Stimulated activated CD8-positive, alpha-beta memory T cell treated with anti-CD3 and anti-CD28 coated beads, Interleukin-12 subunit alpha, Interleukin-12 subunit beta, amount 100 ng/mL, for 24 hours (primary cell): ENCODE measurements around the gene RHOT1.

Source experiments
- DNase-seq: peaks from one replicate; pipeline ENCODE4 v3.0.0-alpha.2; 2020; ENCODE audit errors: extremely low read depth

Gene RHOT1

DNA sequence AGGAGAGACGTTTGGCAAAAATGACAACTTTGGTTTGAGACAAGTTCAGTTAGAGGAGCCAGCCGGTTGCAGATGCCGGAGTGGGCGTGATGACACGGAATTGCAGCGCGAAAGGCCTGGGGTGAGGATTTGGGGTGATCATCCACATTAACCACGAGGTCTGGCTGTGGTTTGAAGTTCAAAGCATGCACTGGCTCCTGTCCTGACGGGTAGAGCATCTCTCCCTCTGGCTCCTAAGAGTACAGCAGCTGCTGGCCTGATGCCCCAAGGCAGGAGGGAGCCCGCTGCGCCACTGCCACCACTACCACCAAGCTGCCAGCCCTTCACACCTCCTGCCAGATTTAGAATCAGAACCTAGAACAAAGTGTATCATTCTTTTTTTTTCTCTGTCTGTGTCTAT lies 127.1 kb downstream of the RHOT1 start:
- no peak for DNase-seq

GRCh38 chr17:32271844-32272243 lies 129.5 kb downstream of the RHOT1 start:
- no peak for DNase-seq

DNA sequence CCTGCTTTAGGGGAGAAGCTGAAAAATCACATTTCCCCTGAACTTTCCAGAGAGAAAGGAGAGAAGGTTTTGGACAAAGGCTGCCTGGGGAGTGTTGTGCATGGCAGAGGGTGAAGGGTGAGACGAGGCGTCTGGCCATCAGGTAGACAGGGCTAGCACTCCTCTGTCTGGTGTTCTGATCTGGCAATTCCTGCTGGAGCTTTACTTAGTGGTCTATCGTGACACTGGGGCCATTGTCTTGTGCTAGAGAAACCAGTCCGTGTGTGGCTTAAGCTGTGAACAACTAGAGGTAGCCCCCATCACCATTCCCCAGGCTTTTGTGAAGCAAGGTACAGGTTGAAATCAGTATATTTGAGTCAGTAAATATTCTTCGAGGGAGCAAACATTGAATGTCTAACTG lies 131.8 kb downstream of the RHOT1 start:
- no peak for DNase-seq

DNA sequence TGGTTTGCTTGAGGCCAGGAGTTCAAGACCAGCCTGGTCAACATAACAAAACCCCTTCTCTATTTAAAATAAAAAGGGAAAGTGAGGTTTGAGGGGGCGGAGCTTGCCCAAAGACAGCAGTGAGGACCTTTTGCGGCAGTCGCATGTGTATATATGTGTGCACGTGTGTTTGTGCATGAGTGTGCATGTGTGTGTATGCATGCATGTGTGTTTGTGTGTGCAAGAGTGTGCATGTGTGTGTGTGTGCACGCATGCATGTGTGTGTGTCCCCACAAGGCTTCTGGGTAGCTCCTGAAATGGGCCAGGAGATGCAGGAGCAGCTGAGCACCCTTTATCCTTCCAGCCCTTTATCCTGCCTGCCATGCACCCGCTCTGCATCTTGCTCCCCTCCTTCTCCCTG lies 132.3 kb downstream of the RHOT1 start:
- no peak for DNase-seq
